Measurements from ENCODE around the gene SHPK.

Gene SHPK, protein sequence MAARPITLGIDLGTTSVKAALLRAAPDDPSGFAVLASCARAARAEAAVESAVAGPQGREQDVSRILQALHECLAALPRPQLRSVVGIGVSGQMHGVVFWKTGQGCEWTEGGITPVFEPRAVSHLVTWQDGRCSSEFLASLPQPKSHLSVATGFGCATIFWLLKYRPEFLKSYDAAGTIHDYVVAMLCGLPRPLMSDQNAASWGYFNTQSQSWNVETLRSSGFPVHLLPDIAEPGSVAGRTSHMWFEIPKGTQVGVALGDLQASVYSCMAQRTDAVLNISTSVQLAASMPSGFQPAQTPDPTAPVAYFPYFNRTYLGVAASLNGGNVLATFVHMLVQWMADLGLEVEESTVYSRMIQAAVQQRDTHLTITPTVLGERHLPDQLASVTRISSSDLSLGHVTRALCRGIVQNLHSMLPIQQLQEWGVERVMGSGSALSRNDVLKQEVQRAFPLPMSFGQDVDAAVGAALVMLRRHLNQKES

DNA sequence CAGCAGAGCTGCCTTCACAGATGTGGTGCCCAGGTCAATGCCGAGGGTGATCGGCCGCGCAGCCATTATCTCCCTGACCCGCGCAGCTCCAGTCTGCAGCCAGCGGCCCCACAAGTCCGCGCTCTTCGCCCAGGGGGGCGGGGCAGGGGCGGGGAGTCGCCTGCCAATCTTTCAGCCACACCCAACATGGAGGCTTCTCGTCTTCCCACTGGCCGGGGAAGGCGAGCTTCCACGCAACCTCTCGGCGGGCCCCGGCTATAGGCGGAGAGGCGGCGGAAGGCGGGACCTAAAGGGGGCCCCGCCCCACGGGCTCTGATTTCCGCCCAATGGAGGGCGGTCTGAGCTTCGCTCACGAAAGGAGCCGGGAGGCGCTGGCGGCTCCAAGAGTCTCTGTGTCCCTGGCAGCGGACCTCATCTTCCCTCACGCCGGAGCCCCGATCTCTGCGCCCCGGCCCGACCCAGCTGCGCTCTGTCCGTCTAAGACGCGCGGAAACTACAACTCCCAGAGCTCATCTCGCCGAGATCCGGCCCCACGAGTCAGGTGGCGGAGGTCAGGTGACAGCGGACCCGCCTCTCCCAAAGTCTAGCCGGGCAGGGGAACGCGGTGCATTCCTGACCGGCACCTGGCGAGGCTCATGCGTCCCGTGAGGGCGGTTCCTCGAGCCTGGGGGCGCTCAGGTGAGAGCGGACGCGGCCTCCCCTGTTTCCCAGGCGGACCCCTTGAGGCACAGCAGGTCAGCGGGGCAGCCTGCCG is at the start of gene SHPK, which contains the start of gene CTNS:
Gene SHPK (minus strand): TSS at position 97 of the 754 bp plus-strand sequence. CDS start 31 bp downstream, at position 66.
Gene CTNS (plus strand): TSS at position 607 of the 754 bp plus-strand sequence. CDS start 3,447 bp downstream, outside the sequence.
- DNase-seq (ENCODE audit: low read depth in 4 of 4, low spot score in 1 of 4), result peak; percentile 76 to 96 (median 88)

GRCh38 chr17:3685174-3685573 is 49.1 kb upstream of the SHPK start:
- DNase-seq (ENCODE audit: low read depth in 4 of 4, low spot score in 1 of 4), result no peak

GRCh38 chr17:3683054-3683511 is 47.0 kb upstream of the SHPK start:
- DNase-seq (ENCODE audit: low read depth in 4 of 4, low spot score in 1 of 4), result peak; percentile 33 to 43 (median 36)

GRCh38 chr17:3682033-3682432 is 46.0 kb upstream of the SHPK start:
- DNase-seq (ENCODE audit: low read depth in 4 of 4, low spot score in 1 of 4), result no peak

DNA sequence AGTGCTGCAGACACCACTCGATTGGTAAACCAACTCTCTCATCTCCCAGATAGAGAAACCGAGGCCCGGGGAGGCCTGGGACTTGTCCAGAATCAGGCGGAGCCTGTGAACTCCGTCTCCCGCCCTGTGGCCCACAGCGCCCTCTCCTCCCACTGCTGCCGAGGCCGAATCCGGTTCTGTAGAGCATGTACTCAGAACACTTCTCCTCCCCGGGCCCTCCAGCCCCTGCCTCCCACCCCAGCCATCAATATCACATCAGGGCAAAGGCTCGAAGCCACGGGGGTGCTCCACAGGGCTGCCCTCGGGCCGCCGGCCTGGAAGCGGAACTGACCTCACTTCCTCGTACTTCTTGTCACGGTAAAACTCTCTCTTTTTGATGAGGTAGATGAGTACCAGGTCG is 45.5 kb upstream of the SHPK start:
- no peak for DNase-seq (ENCODE audit: low read depth in 4 of 4, low spot score in 1 of 4)

GRCh38 chr17:3681057-3681456 is 45.0 kb upstream of the SHPK start:
- DNase-seq (ENCODE audit: low read depth in 4 of 4, low spot score in 1 of 4), result no peak

DNA sequence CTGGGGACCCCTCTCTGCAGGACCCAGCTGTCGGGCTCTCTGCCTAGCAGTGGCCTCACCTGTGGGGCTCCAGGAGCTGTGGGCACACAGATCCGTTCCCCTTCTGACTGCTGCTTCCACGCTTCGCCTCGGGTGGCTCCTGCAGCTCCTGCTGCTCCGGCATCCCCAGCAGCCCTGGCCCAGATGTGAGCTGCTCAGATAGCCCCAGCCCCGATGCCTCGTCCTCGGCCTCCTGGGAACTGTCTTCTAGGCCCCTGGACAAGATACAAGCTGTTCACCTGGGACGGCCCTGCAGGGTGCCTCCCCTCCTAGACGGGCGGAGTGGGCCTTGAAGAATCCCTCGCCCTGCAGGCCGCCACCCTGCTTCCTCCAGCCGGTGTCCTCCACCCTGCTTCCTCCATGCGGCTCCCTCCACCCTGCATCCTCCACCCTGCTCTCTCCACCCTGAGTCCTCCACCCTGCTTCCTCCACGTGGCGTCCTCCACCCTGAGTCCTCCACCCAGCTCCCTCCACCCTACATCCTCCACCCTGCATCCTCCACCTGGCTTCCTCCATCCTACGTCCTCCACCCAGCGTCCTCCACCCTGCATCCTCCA is 43.6 kb upstream of the SHPK start:
- DNase-seq (ENCODE audit: low read depth in 4 of 4, low spot score in 1 of 4), result no peak

- DNase-seq (ENCODE audit: low read depth in 4 of 4, low spot score in 1 of 4), result no peak
These were observed 42.9 kb upstream of the SHPK start for GRCh38 chr17:3678821-3679530.

GRCh38 chr17:3678095-3678820 is 42.2 kb upstream of the SHPK start:
- DNase-seq (ENCODE audit: low read depth in 4 of 4, low spot score in 1 of 4), result no peak

- no peak for DNase-seq (ENCODE audit: low read depth in 4 of 4, low spot score in 1 of 4)
These were observed 39.8 kb upstream of the SHPK start for GRCh38 chr17:3675886-3676285.

GRCh38 chr17:3672571-3672970 is 36.5 kb upstream of the SHPK start:
- no peak for DNase-seq (ENCODE audit: low read depth in 4 of 4, low spot score in 1 of 4)

GRCh38 chr17:3669548-3669947 is 33.5 kb upstream of the SHPK start:
- DNase-seq (ENCODE audit: low read depth in 4 of 4, low spot score in 1 of 4), result no peak

- no peak for DNase-seq (ENCODE audit: low read depth in 4 of 4, low spot score in 1 of 4)
These were observed 33.0 kb upstream of the SHPK start for GRCh38 chr17:3669085-3669347.

- DNase-seq (ENCODE audit: low read depth in 4 of 4, low spot score in 1 of 4), result peak; percentile 96 to 99 (median 98)
These were observed 32.4 kb upstream of the SHPK start, which contains the start of the genes EMC6 and TAX1BP3 for GRCh38 chr17:3668279-3669084. Gene EMC6, plus strand, starts transcription at chr17:3668812. Its CDS starts 335 bp downstream, at chr17:3669147. Gene TAX1BP3, minus strand, starts transcription at chr17:3668578. Its CDS starts 52 bp downstream, at chr17:3668526.

GRCh38 chr17:3667366-3668278 is 31.6 kb upstream of the SHPK start:
- DNase-seq (ENCODE audit: low read depth in 4 of 4, low spot score in 1 of 4), result no peak

- no peak for DNase-seq (ENCODE audit: low read depth in 4 of 4, low spot score in 1 of 4)
These were observed 30.5 kb upstream of the SHPK start for GRCh38 chr17:3666516-3666915.

DNA sequence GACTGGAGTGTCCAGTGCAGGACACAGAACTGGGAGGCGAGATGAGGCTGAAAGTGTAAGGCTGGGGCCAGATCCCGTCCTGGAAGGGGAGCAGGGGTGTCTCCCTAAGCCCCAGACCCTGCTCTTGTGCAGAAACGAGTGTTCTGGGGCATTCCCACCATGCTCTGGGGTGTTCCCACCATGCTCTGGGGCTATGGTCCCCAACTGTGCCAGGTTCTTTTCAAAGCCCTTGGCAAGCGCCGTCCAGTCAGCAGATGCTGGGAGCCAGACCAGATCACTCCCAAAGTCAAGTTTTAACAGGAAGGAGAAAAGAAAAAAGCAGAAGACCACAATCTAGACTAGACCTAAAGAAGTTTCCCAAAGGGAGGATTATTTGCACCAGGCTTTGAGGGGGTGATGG is 29.8 kb upstream of the SHPK start:
- no peak for DNase-seq (ENCODE audit: low read depth in 4 of 4, low spot score in 1 of 4)

All from stimulated activated CD4-positive, alpha-beta T cell treated with anti-CD3 and anti-CD28 coated beads, Interleukin-1b, Interleukin-23, amount 100 ng/mL, for 24 hours (primary cell).